Progenitor cell of endocrine pancreas (in vitro differentiated cells): ENCODE measurements around the gene CACNG7. TPM values are rescaled to one million over a fixed set of nuclear protein-coding genes. Genes with fewer than 3 reads are reported as not detected.

Source experiments
- DNase-seq: peaks from one replicate; pipeline ENCODE4 v3.0.0; 2021; ENCODE audit warnings: low spot score; ENCODE audit not compliant: unreplicated experiment
- H3K27ac Mint-ChIP-seq: 2 replicates; pipeline ENCODE4 v1.8.0; 2021; ENCODE audit warnings: mild to moderate bottlenecking, moderate library complexity, mixed read lengths
- H3K27me3 Mint-ChIP-seq: 2 replicates; pipeline ENCODE4 v1.8.0; 2021; ENCODE audit warnings: mixed read lengths
- H3K36me3 Mint-ChIP-seq: 2 replicates; pipeline ENCODE4 v1.8.0; 2022; ENCODE audit warnings: mixed read lengths; ENCODE audit not compliant: insufficient read depth
- H3K4me1 Mint-ChIP-seq: 2 replicates; pipeline ENCODE4 v1.8.0; 2021; ENCODE audit warnings: low read depth, mixed read lengths
- H3K4me3 Mint-ChIP-seq: 2 replicates; pipeline ENCODE4 v1.8.0; 2021; ENCODE audit warnings: low read depth, mild to moderate bottlenecking, moderate library complexity, mixed read lengths
- H3K9me3 Mint-ChIP-seq: 2 replicates; pipeline ENCODE4 v1.8.0; 2021; ENCODE audit warnings: low read depth, mixed read lengths
- total RNA-seq: library from RNA; stranded (reverse); gene quantifications from 2 replicates; pipeline ENCODE4 v1.2.1, GENCODE V29; 2021
- TF ChIP-seq, protein P1 (sequence below): fragments of 200-600 bp; sonication (generic); IDR thresholded peaks from one replicate; pipeline ENCODE4 v1.5.0; 2021; ENCODE audit warnings: antibody characterized with exemption, mild to moderate bottlenecking; ENCODE audit not compliant: unreplicated experiment

CACNG7 gene
- total RNA-seq, 1 donor from 2014 or later = not detected

- H3K9me3 Mint-ChIP-seq = no peaks in the 10 kb centered on the region
- H3K36me3 Mint-ChIP-seq = no peaks in the 10 kb centered on the region
- no peak overlapping the region for H3K27ac Mint-ChIP-seq
- TF ChIP-seq, protein P1, sequence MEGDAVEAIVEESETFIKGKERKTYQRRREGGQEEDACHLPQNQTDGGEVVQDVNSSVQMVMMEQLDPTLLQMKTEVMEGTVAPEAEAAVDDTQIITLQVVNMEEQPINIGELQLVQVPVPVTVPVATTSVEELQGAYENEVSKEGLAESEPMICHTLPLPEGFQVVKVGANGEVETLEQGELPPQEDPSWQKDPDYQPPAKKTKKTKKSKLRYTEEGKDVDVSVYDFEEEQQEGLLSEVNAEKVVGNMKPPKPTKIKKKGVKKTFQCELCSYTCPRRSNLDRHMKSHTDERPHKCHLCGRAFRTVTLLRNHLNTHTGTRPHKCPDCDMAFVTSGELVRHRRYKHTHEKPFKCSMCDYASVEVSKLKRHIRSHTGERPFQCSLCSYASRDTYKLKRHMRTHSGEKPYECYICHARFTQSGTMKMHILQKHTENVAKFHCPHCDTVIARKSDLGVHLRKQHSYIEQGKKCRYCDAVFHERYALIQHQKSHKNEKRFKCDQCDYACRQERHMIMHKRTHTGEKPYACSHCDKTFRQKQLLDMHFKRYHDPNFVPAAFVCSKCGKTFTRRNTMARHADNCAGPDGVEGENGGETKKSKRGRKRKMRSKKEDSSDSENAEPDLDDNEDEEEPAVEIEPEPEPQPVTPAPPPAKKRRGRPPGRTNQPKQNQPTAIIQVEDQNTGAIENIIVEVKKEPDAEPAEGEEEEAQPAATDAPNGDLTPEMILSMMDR = no peak
- no peak for DNase-seq
- peaks cover 61% of the 10 kb centered on the region for H3K27me3 Mint-ChIP-seq
- H3K4me1 Mint-ChIP-seq = no peaks in the 10 kb centered on the region
- no peak overlapping the region for H3K4me3 Mint-ChIP-seq
Observed at GRCh38 chr19:53897459-53897858, 11.6 kb upstream of the CACNG7 start.

- H3K27ac Mint-ChIP-seq = no peak overlapping the region
- H3K4me3 Mint-ChIP-seq = no peak overlapping the region
- H3K36me3 Mint-ChIP-seq = no peaks in the 10 kb centered on the region
- DNase-seq = no peak
- H3K27me3 Mint-ChIP-seq = peaks cover 59% of the 10 kb centered on the region
- no peaks in the 10 kb centered on the region for H3K9me3 Mint-ChIP-seq
- H3K4me1 Mint-ChIP-seq = no peaks in the 10 kb centered on the region
- TF ChIP-seq, protein P1 = no peak
Observed at GRCh38 chr19:53898166-53898565, 10.9 kb upstream of the CACNG7 start.

GRCh38 chr19:53898636-53899341, 10.3 kb upstream of the CACNG7 start:
- Mint-ChIP-seq H3K27me3 (peaks cover 60% of the 10 kb centered on the region), H3K27ac (no peak overlapping the region), H3K4me1 (no peaks in the 10 kb centered on the region), H3K9me3 (no peaks in the 10 kb centered on the region), H3K4me3 (no peak overlapping the region), H3K36me3 (no peaks in the 10 kb centered on the region)
- TF ChIP-seq, protein P1 = no peak
- DNase-seq = no peak

- H3K36me3 Mint-ChIP-seq = no peaks in the 10 kb centered on the region
- no peaks in the 10 kb centered on the region for H3K9me3 Mint-ChIP-seq
- no peaks in the 10 kb centered on the region for H3K4me1 Mint-ChIP-seq
- DNase-seq = no peak
- peaks cover 68% of the 10 kb centered on the region for H3K27me3 Mint-ChIP-seq
- no peak overlapping the region for H3K27ac Mint-ChIP-seq
- TF ChIP-seq, protein P1 = no peak
- H3K4me3 Mint-ChIP-seq = no peak overlapping the region
Observed at GRCh38 chr19:53900191-53900860, 8.8 kb upstream of the CACNG7 start.

GRCh38 chr19:53903055-53903680, 5.9 kb upstream of the CACNG7 start:
- TF ChIP-seq, protein P1 = no peak
- peaks cover 72% of the 10 kb centered on the region for H3K27me3 Mint-ChIP-seq
- H3K36me3 Mint-ChIP-seq = no peaks in the 10 kb centered on the region
- peaks cover 5% of the 10 kb centered on the region for H3K4me1 Mint-ChIP-seq
- DNase-seq = peak; percentile 60
- no peak overlapping the region for H3K4me3 Mint-ChIP-seq
- peak overlapping the region; percentile 79 for H3K27ac Mint-ChIP-seq
- no peaks in the 10 kb centered on the region for H3K9me3 Mint-ChIP-seq
